ENCODE data around the gene ARHGAP15.

ARHGAP15 gene

DNA sequence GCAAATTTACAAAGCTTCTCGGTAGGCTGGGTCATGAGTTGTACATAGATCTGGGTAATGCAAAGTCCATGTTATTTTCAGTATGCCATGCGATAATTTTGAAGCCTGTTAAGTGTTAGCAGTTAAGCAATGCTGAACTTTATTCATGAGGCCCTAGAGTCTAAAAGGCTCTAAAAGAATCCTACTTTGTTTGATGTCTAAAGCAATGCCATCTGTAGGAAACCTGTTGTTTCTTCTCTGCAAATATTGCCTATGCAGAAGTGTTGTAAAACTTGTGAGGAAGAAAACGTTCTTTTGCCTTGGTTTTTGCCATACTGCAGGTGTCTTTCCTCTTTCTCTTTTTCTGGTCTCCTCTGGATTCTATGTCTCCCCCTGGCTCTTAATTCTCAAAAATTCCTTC is 9.1 kb downstream of the ARHGAP15 start:
- no peak for DNase-seq (ENCODE audit: low read depth, low spot score)
- no peaks in the 10 kb centered on the region for H3K9me3 ChIP-seq (ENCODE audit: low read depth, low read length)
- no peak overlapping the region for H3K4me3 ChIP-seq
- no peaks in the 10 kb centered on the region for H3K36me3 ChIP-seq (ENCODE audit: insufficient read depth, low read length)
- H3K9ac ChIP-seq (ENCODE audit: insufficient read length) = no peak overlapping the region
- TF ChIP-seq EZH2 (IDR thresholded peaks at IDR 0.05) = no peak
- no peak for TF ChIP-seq POLR2AphosphoS5 (IDR thresholded peaks at IDR 0.05; ENCODE audit: borderline replicate concordance, low read depth, low read length)
- no peak for TF ChIP-seq FOXP2 (optimal IDR thresholded peaks at IDR 0.05; ENCODE audit: control extremely low read depth, extremely low read length, insufficient read depth)
- no peak overlapping the region for H3K27ac ChIP-seq

DNA sequence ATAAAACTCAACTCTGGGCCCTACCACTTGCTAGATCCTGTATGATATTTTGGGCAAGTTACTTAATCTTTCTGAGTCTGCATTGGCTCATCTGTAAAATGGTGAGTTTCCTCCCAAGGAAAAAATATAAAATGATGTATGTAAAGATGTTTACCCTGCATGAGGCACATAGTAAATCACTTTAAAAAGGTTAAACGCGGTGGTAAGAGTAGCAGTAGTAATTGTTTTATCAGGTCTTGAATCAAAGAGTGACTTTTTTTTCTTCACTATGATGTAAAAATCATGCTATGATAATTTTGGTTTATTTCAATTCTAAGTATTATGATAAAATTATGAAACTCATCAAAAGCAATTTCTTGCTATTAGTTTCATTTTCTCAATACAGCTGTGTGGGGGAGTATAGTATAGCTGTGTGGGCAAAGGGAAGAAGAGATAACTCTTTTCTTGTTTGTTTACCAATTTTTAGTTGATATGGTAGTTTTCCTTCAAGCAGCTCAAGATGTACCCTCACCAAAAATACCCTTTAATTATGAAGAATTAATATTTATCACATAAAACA is 10.7 kb downstream of the ARHGAP15 start:
- Histone ChIP-seq H3K9ac (ENCODE audit: insufficient read length) (no peak overlapping the region), H3K9me3 (ENCODE audit: low read depth, low read length) (no peaks in the 10 kb centered on the region), H3K36me3 (ENCODE audit: insufficient read depth, low read length) (no peaks in the 10 kb centered on the region), H3K4me3 (no peak overlapping the region), H3K27ac (no peak overlapping the region)
- TF ChIP-seq EZH2 (IDR thresholded peaks at IDR 0.05) (no peak), FOXP2 (optimal IDR thresholded peaks at IDR 0.05; ENCODE audit: control extremely low read depth, extremely low read length, insufficient read depth) (no peak), POLR2AphosphoS5 (IDR thresholded peaks at IDR 0.05; ENCODE audit: borderline replicate concordance, low read depth, low read length) (no peak)
- DNase-seq (ENCODE audit: low read depth, low spot score) = no peak

DNA sequence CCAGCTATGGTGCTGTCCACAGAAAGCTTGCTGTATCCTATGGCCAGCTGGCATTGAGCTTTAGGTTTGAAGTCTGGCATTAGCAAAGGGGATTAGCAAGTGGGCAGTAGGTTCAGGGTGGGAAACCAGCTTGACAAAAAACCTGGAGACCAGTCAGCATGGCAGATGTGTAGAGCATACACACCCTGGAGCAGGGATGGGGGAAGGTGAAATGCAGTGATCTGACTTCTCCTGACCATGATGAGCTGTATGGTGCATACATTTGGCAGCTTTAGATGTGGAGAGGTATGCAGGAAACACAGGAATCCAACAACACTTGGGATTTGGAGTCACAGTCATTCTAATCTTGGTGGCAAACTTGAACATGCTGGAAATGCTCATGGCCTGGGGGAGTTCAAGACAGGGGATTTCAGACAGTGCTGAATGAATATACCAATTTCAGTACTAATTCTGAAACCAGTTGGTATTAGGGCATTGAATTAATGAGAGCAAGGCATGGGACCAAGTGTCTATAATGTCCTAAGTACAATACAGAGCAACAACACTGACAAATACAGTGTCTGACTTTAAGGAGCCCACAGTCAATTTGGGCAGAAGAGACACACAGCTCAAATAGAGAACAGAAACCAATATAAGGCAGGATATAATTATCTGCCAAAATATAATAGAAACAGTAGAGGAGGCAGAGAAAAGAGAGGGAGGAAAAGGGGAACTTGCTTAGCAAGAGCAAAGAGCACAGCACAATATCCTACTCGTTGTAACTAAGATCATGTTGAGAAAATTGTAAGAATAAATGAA is 11.8 kb downstream of the ARHGAP15 start:
- TF ChIP-seq POLR2AphosphoS5 (IDR thresholded peaks at IDR 0.05; ENCODE audit: borderline replicate concordance, low read depth, low read length) (no peak), FOXP2 (optimal IDR thresholded peaks at IDR 0.05; ENCODE audit: control extremely low read depth, extremely low read length, insufficient read depth) (no peak), EZH2 (IDR thresholded peaks at IDR 0.05) (no peak)
- Histone ChIP-seq H3K4me3 (no peak overlapping the region), H3K27ac (peak overlapping the region; percentile 22; the same call in 1 of the 2 replicates), H3K9me3 (ENCODE audit: low read depth, low read length) (no peaks in the 10 kb centered on the region), H3K9ac (ENCODE audit: insufficient read length) (no peak overlapping the region), H3K36me3 (ENCODE audit: insufficient read depth, low read length) (no peaks in the 10 kb centered on the region)
- DNase-seq (ENCODE audit: low read depth, low spot score) = no peak

DNA sequence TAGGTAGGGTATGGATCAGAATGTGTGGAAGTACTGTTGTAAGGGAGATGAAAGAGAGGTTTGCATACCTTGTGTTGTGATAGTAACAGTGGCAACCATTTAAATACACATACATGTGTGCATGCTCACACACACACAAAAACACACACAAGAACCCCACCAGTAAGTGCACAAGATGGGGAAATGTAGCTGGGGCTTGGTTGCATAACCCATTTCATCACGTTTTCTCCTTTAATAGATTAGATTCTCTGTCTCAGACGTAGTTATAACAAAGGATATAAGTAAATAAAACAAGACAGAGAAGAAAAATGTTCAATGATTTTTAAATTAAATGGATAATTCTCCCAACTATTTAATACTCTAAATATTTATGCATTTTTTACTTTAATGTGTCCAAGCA is 13.4 kb downstream of the ARHGAP15 start:
- H3K4me3 ChIP-seq = no peak overlapping the region
- H3K9ac ChIP-seq (ENCODE audit: insufficient read length) = no peak overlapping the region
- no peak for DNase-seq (ENCODE audit: low read depth, low spot score)
- no peaks in the 10 kb centered on the region for H3K9me3 ChIP-seq (ENCODE audit: low read depth, low read length)
- H3K27ac ChIP-seq = no peak overlapping the region
- no peaks in the 10 kb centered on the region for H3K36me3 ChIP-seq (ENCODE audit: insufficient read depth, low read length)
- no peak for TF ChIP-seq POLR2AphosphoS5 (IDR thresholded peaks at IDR 0.05; ENCODE audit: borderline replicate concordance, low read depth, low read length)
- TF ChIP-seq FOXP2 (optimal IDR thresholded peaks at IDR 0.05; ENCODE audit: control extremely low read depth, extremely low read length, insufficient read depth) = no peak
- no peak for TF ChIP-seq EZH2 (IDR thresholded peaks at IDR 0.05)

DNA sequence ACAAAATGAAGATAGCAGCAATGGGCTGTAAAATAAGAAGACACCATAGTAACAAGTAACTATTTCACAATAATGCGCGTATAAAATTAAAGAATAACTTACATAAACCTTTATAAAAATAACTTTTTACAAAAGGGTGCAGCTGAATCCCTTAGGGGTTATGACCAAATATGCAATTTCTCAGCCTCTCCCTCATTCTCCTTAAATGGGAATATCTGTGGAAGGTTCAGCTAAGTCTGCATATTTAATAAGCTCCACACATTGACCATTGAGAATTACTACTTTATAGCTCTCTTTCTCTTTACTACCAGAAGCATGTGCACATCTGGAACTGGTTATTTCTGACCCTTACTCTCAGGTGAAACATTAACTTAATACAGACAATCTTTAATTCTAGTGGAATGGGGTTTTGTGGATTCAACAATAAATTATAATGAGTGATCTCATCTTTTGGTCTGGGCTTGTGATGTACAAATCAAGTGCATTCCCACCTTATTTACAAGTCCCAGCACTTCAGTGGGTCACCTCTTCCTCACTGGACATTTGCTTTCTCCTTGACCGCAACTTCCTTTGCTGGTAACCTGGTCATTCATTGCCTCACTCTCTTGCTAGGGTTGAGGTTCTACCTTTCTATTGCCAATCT is 15.7 kb downstream of the ARHGAP15 start:
- TF ChIP-seq EZH2 (IDR thresholded peaks at IDR 0.05) (no peak), FOXP2 (optimal IDR thresholded peaks at IDR 0.05; ENCODE audit: control extremely low read depth, extremely low read length, insufficient read depth) (no peak), POLR2AphosphoS5 (IDR thresholded peaks at IDR 0.05; ENCODE audit: borderline replicate concordance, low read depth, low read length) (no peak)
- H3K9ac ChIP-seq (ENCODE audit: insufficient read length) = no peak overlapping the region

DNA sequence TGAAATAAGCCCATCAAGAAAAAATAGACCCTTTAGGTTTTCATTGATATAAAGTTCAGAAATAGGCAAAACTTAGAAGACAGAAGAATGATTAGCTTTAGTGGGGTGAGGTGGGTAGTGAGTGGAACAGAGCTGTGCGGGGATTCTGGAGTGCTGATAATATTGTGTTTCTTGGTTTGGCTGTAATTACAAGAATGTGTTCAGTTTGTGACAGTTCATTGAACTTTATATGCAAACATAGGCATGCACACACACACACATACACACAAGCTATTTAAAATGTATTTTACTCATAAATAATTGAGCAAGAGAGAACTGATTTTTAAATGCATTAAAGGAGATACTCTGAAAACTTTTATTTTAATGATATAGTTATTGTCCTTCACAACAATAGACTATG is 17.1 kb downstream of the ARHGAP15 start:
- Histone ChIP-seq H3K9ac (ENCODE audit: insufficient read length) (no peak overlapping the region), H3K9me3 (ENCODE audit: low read depth, low read length) (no peaks in the 10 kb centered on the region), H3K36me3 (ENCODE audit: insufficient read depth, low read length) (no peaks in the 10 kb centered on the region), H3K4me3 (no peak overlapping the region), H3K27ac (no peak overlapping the region)
- TF ChIP-seq EZH2 (IDR thresholded peaks at IDR 0.05) = no peak
- TF ChIP-seq FOXP2 (optimal IDR thresholded peaks at IDR 0.05; ENCODE audit: control extremely low read depth, extremely low read length, insufficient read depth) = no peak
- no peak for TF ChIP-seq POLR2AphosphoS5 (IDR thresholded peaks at IDR 0.05; ENCODE audit: borderline replicate concordance, low read depth, low read length)
- no peak for DNase-seq (ENCODE audit: low read depth, low spot score)

More for the DNA sequence above, 15.7 kb downstream of the ARHGAP15 start:
- Histone ChIP-seq H3K4me3 (no peak overlapping the region), H3K36me3 (ENCODE audit: insufficient read depth, low read length) (no peaks in the 10 kb centered on the region), H3K27ac (no peak overlapping the region), H3K9me3 (ENCODE audit: low read depth, low read length) (no peaks in the 10 kb centered on the region)
- no peak for DNase-seq (ENCODE audit: low read depth, low spot score)

- Histone ChIP-seq H3K4me3 (no peak overlapping the region), H3K9me3 (ENCODE audit: low read depth, low read length) (no peaks in the 10 kb centered on the region), H3K36me3 (ENCODE audit: insufficient read depth, low read length) (no peaks in the 10 kb centered on the region), H3K27ac (no peak overlapping the region), H3K9ac (ENCODE audit: insufficient read length) (no peak overlapping the region)
- no peak for DNase-seq (ENCODE audit: low read depth, low spot score)
- TF ChIP-seq EZH2 (IDR thresholded peaks at IDR 0.05) (no peak), POLR2AphosphoS5 (IDR thresholded peaks at IDR 0.05; ENCODE audit: borderline replicate concordance, low read depth, low read length) (no peak), FOXP2 (optimal IDR thresholded peaks at IDR 0.05; ENCODE audit: control extremely low read depth, extremely low read length, insufficient read depth) (no peak)
Measured at GRCh38 chr2:143146815-143147530, 17.8 kb downstream of the ARHGAP15 start.

DNA sequence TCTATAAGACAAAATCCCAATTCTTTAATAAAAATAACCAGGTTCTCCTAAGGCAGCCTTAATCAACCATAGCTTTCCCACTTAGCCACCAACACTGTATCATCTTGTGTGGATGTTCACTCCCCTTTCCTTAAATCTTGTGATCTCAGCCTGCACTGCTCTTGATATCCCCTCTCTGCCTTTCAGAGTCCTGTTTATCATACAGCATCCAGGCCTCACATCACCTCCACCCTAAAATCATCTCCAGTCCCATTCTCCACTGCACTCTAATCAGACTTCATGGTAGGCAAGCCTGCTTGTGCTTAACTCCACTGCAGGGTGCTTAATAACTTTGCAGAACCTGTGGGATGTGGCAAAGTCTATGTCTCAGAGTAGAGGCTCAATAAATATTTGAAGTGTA is 18.8 kb downstream of the ARHGAP15 start:
- DNase-seq (ENCODE audit: low read depth, low spot score) = no peak
- Histone ChIP-seq H3K4me3 (no peak overlapping the region), H3K9me3 (ENCODE audit: low read depth, low read length) (no peaks in the 10 kb centered on the region), H3K27ac (no peak overlapping the region), H3K36me3 (ENCODE audit: insufficient read depth, low read length) (no peaks in the 10 kb centered on the region), H3K9ac (ENCODE audit: insufficient read length) (no peak overlapping the region)
- TF ChIP-seq FOXP2 (optimal IDR thresholded peaks at IDR 0.05; ENCODE audit: control extremely low read depth, extremely low read length, insufficient read depth) (no peak), EZH2 (IDR thresholded peaks at IDR 0.05) (no peak), POLR2AphosphoS5 (IDR thresholded peaks at IDR 0.05; ENCODE audit: borderline replicate concordance, low read depth, low read length) (no peak)
